K562 (cell line): ENCODE measurements around the gene ZSWIM2. TPM values are rescaled to one million over a fixed set of nuclear protein-coding genes. Genes with fewer than 3 reads are reported as not detected.

Experiments used
- ATAC-seq: fragments of 200-7000 bp; cut with Tn5 transposase; 3 replicates; pipeline ENCODE4 v1.9.1; 2020; ENCODE audit warnings: moderate library complexity
- BruUV-seq: library from RNA; stranded (reverse); fragments of 400-500 nt; replicated peaks from 2 replicates; lab custom pipeline; 2021; lab: Mats Ljungman, UMichigan
- CTCF ChIA-PET: fragments of 300-600 bp; formaldehyde crosslinking; extraction: SDS; loops from one replicate; lab custom pipeline; 2021; ENCODE audit warnings: low intra/inter-chr PET ratio; lab: Yijun Ruan, JAX
- POLR2A ChIA-PET: fragments of 300-600, 350-650 bp; sonication (Branson Sonifier 250); formaldehyde crosslinking; extraction: SDS; loops from one replicate; lab custom pipeline; 2021; ENCODE audit warnings: antibody characterized with exemption, inconsistent platforms; lab: Yijun Ruan, JAX
- DNase-seq, 4 experiments: peaks; one replicate each; pipeline versions ENCODE4 v3.0.0 to v3.0.0-alpha.2; 2011 to 2018; ENCODE audit warnings: low spot score in 3 of 4, mixed read lengths in 3 of 4; ENCODE audit errors: extremely low read depth in 1 of 4
- FAIRE-seq: peaks from 2 replicates; lab custom pipeline; 2011; peaks lifted over from hg19 to GRCh38; lab: Jason Lieb, UNC
- H2AFZ ChIP-seq: 2 replicates; pipeline ENCODE4 v1.6.0; 2011; ENCODE audit warnings: low read depth, low read length, control low read depth, inconsistent platforms
- H3K27ac ChIP-seq: fragments of 200-600 bp; 3 replicates; pipeline ENCODE4 v1.8.0; 2011; ENCODE audit warnings: low read depth, mild to moderate bottlenecking, control low read depth, inconsistent platforms, low read length, moderate library complexity, mixed read lengths; ENCODE audit errors: extremely low read depth
- H3K27me3 ChIP-seq, 2 experiments: fragments of 300-600 bp in 1 of 2; 2 replicates in 1 of 2; 3 replicates in 1 of 2; pipeline versions ENCODE4 v1.6.0 to v1.8.0; 2011; ENCODE audit warnings: inconsistent platforms in 2 of 2, low read length in 2 of 2, mild to moderate bottlenecking in 1 of 2, mixed read lengths in 1 of 2, moderate library complexity in 1 of 2; ENCODE audit not compliant: control insufficient read depth in 2 of 2, insufficient read depth in 2 of 2
- H3K36me3 ChIP-seq: fragments of 300-600 bp; 3 replicates; pipeline ENCODE4 v1.8.0; 2011; ENCODE audit warnings: mild to moderate bottlenecking, low read length, inconsistent platforms; ENCODE audit not compliant: control insufficient read depth, insufficient read depth
- H3K4me1 ChIP-seq, 2 experiments: fragments of 200-600 bp in 1 of 2; replicated peaks in 1 of 2; 2 replicates in 1 of 2; 3 replicates in 1 of 2; pipeline versions ENCODE4 v1.5.1 to v1.8.0; 2011; ENCODE audit warnings: inconsistent platforms in 2 of 2, low read length in 2 of 2, mild to moderate bottlenecking in 1 of 2, mixed read lengths in 1 of 2, moderate library complexity in 1 of 2; ENCODE audit not compliant: control insufficient read depth in 2 of 2, insufficient read depth in 2 of 2
- H3K4me2 ChIP-seq: 2 replicates; pipeline ENCODE4 v1.6.1; 2011; ENCODE audit warnings: low read length, control low read depth, inconsistent platforms, mixed read lengths; ENCODE audit not compliant: insufficient read depth
- H3K4me3 ChIP-seq: fragments of 200-600 bp; sonication (generic), shearing (Covaris generic); 2 replicates; pipeline ENCODE4 v1.5.1; 2016; ENCODE audit warnings: control low read depth, inconsistent platforms
- H3K79me2 ChIP-seq: fragments of 200-600 bp; 3 replicates; pipeline ENCODE4 v1.8.0; 2011; ENCODE audit warnings: low read length, inconsistent platforms; ENCODE audit not compliant: control insufficient read depth, insufficient read depth
- H3K9ac ChIP-seq, 2 experiments: 2 replicates each; pipeline versions ENCODE4 v1.6.0 to v1.6.1; 2011; ENCODE audit warnings: low read depth in 2 of 2, low read length in 2 of 2, control low read depth in 1 of 2, inconsistent platforms in 1 of 2, mild to moderate bottlenecking in 1 of 2, mixed read lengths in 1 of 2; ENCODE audit not compliant: insufficient read depth in 1 of 2
- H3K9me1 ChIP-seq: one replicate; pipeline ENCODE4 v1.6.0; 2011; ENCODE audit warnings: inconsistent platforms, mild to moderate bottlenecking, low read length, moderate library complexity; ENCODE audit not compliant: control insufficient read depth, insufficient read depth
- H3K9me3 ChIP-seq: replicated peaks from 2 replicates; pipeline ENCODE4 v1.5.1; 2011; ENCODE audit warnings: low read depth, low read length, inconsistent platforms; ENCODE audit not compliant: control insufficient read depth, insufficient read depth
- H4K20me1 ChIP-seq: replicated peaks from 2 replicates; pipeline ENCODE4 v1.6.1; 2011; ENCODE audit warnings: low read length, inconsistent platforms, mixed read lengths; ENCODE audit not compliant: control insufficient read depth, insufficient read depth
- DACH1 ChIP-seq: fragments of 450-650 bp; IDR thresholded peaks from 2 replicates; pipeline ENCODE4 v1.6.1; 2018; ENCODE audit not compliant: partially characterized antibody
- FOXO4 ChIP-seq: fragments of 450-650 bp; formaldehyde crosslinking; IDR thresholded peaks from 2 replicates; pipeline ENCODE4 v1.4.0; 2020; ENCODE audit warnings: mild to moderate bottlenecking, moderate library complexity
- ID3 ChIP-seq, 2 experiments: fragments of 250-450 bp in 1 of 2; fragments of 450-650 bp in 1 of 2; sonication (Bioruptor Pico) in 1 of 2; IDR thresholded peaks; 2 replicates each; pipeline versions ENCODE4 v1.6.1 to v1.8.0; 2016 to 2021; ENCODE audit warnings: mild to moderate bottlenecking in 2 of 2, moderate library complexity in 2 of 2, missing compliant biosample characterization in 1 of 2, missing genetic modification characterization in 1 of 2
- IRF1 ChIP-seq: sonication (generic); formaldehyde crosslinking; IDR thresholded peaks from 2 replicates; pipeline ENCODE4 v1.8.0; 2022; ENCODE audit warnings: missing genetic modification reagents, mild to moderate bottlenecking, borderline replicate concordance
- MTA1 ChIP-seq: fragments of 450-650 bp; IDR thresholded peaks from 2 replicates; pipeline ENCODE4 v1.6.1; 2017; ENCODE audit warnings: borderline replicate concordance
- NFIX ChIP-seq: fragments of 250-450 bp; sonication (Bioruptor Pico); IDR thresholded peaks from 2 replicates; pipeline ENCODE4 v1.4.0; 2020; ENCODE audit warnings: low read depth, mild to moderate bottlenecking, moderate library complexity
- POLR2AphosphoS2 ChIP-seq: IDR thresholded peaks from 2 replicates; pipeline ENCODE4 v1.6.1; 2012; ENCODE audit warnings: low read length, improper control_type of control experiment
- POU5F1 ChIP-seq: fragments of 150-350 bp; IDR thresholded peaks from 2 replicates; pipeline ENCODE4 v1.6.1; 2014; ENCODE audit warnings: borderline replicate concordance, low read length, low read depth, mild to moderate bottlenecking; ENCODE audit not compliant: partially characterized antibody
- RBBP5 ChIP-seq: fragments of 200-600 bp; sonication (generic); IDR thresholded peaks from 2 replicates; pipeline ENCODE4 v1.6.1; 2012; ENCODE audit warnings: borderline replicate concordance, mild to moderate bottlenecking, low read length, control low read depth, inconsistent platforms; ENCODE audit not compliant: insufficient read depth, poor library complexity, severe bottlenecking
- SIRT6 ChIP-seq: IDR thresholded peaks from one replicate; pipeline ENCODE4 v1.6.1; 2012; ENCODE audit warnings: low read depth, mild to moderate bottlenecking, control low read depth, inconsistent platforms, low read length, moderate library complexity
- SMARCB1 ChIP-seq: IDR thresholded peaks from 2 replicates; pipeline ENCODE4 v1.6.1; 2011; ENCODE audit warnings: improper control_type of control experiment, low read depth; ENCODE audit not compliant: insufficient read length
- ZFP30 ChIP-seq: fragments of 250-450 bp; sonication (Bioruptor Pico); IDR thresholded peaks from 2 replicates; pipeline ENCODE4 v1.8.0; 2022; ENCODE audit warnings: moderate library complexity, mild to moderate bottlenecking, inconsistent platforms, borderline replicate concordance
- ZNF584 ChIP-seq: fragments of 200-800 bp; sonication (Bioruptor generic); IDR thresholded peaks from 2 replicates; pipeline ENCODE4 v1.6.1; 2016; ENCODE audit warnings: low read depth, mild to moderate bottlenecking, missing genetic modification characterization, missing compliant biosample characterization
- WGBS: fragments of 100-300 bp; shearing (Covaris generic); methylation state at CpG from one replicate; pipeline ENCODE4 v1.1.6; 2016; ENCODE audit warnings: low coverage, mixed read lengths; ENCODE audit not compliant: insufficient coverage; ENCODE audit errors: missing lambda C conversion rate; 5-methylcytosine and 5-hydroxymethylcytosine counted together
- in situ Hi-C: fragments of 300-500 bp; cut with MboI; formaldehyde crosslinking; loops from 4 replicates; pipeline ENCODE4 v1.15.0; 2018; ENCODE audit warnings: inconsistent platforms, mixed read lengths
- intact Hi-C: fragments of 100-400 bp; cut with micrococcal nuclease; formaldehyde crosslinking; loops from 2 replicates; pipeline ENCODE4 v1.14.2; 2022
- polyA plus RNA-seq, 8 experiments: library from polyadenylated mRNA; depleted of rRNA in 4 of 8; stranded (reverse) in 5 of 8; unstranded in 3 of 8; fragments of >200 nt; fragmentation: Nextera tagmentation in 2 of 8; fragmentation: Illumina TruSeq in 1 of 8; extraction: Ambion mirVana in 2 of 8; extraction: Trizol in 1 of 8; gene quantifications; 2 replicates each; pipeline versions ENCODE4 v1.2.1 to v1.2.3, GENCODE V29; 2011 to 2014; ENCODE audit warnings: inconsistent platforms in 1 of 8, missing spikeins in 1 of 8
- total RNA-seq, 7 experiments: library from RNA; depleted of rRNA in 6 of 7; stranded (reverse); fragments of >200 nt in 6 of 7; fragmentation: Illumina TruSeq in 2 of 7; extraction: Trizol in 2 of 7; gene quantifications; 2 replicates each; pipeline versions ENCODE4 v1.2.1 to v1.2.3, GENCODE V29; 2011 to 2021; ENCODE audit warnings: low replicate concordance in 1 of 7
- TF ChIP-seq, protein P1 (sequence below): fragments of 450-650 bp; IDR thresholded peaks from 2 replicates; pipeline ENCODE4 v1.6.1; 2016; ENCODE audit warnings: borderline replicate concordance

ZSWIM2 gene
- total and polyA plus RNA-seq, 9 of the 15 experiments (the other 6 are each of a cell fraction or from before 2014, with no cell fraction given), result not detected

- intact Hi-C loops (no loop called here), in situ Hi-C loops (no loop called here)
- no peaks in the 10 kb centered on the region for H3K9me1 ChIP-seq
- no peak overlapping the region for H3K27ac ChIP-seq
- no peaks in the 10 kb centered on the region for H3K4me1 ChIP-seq
- no peak overlapping the region for H3K9ac ChIP-seq
- BruUV-seq, result no TSS peak
- no peak overlapping the region for H3K4me3 ChIP-seq
- no peaks in the 10 kb centered on the region for H4K20me1 ChIP-seq
- no peak for FAIRE-seq
- no peaks in the 10 kb centered on the region for H3K9me3 ChIP-seq
- no peaks in the 10 kb centered on the region for H3K79me2 ChIP-seq
- ATAC-seq, result no peak
- H2AFZ ChIP-seq, result no peak overlapping the region
- POLR2A ChIA-PET, result no interaction called here
- DNase-seq, result no peak
- CTCF ChIA-PET, result no interaction called here
- 4% methylated on average over 3 of the region's 3 CpGs for WGBS
- H3K27me3 ChIP-seq, result no peaks in the 10 kb centered on the region
- no peaks in the 10 kb centered on the region for H3K36me3 ChIP-seq
- no peak overlapping the region for H3K4me2 ChIP-seq
- no peak for TF ChIP-seq MTA1
- TF ChIP-seq FOXO4 (CRISPR knock-in tag), result no peak
- TF ChIP-seq DACH1, result no peak
- TF ChIP-seq IRF1 (CRISPR knock-in tag), result no peak
- TF ChIP-seq, protein P1, sequence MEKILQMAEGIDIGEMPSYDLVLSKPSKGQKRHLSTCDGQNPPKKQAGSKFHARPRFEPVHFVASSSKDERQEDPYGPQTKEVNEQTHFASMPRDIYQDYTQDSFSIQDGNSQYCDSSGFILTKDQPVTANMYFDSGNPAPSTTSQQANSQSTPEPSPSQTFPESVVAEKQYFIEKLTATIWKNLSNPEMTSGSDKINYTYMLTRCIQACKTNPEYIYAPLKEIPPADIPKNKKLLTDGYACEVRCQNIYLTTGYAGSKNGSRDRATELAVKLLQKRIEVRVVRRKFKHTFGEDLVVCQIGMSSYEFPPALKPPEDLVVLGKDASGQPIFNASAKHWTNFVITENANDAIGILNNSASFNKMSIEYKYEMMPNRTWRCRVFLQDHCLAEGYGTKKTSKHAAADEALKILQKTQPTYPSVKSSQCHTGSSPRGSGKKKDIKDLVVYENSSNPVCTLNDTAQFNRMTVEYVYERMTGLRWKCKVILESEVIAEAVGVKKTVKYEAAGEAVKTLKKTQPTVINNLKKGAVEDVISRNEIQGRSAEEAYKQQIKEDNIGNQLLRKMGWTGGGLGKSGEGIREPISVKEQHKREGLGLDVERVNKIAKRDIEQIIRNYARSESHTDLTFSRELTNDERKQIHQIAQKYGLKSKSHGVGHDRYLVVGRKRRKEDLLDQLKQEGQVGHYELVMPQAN, result no peak
- no peak for TF ChIP-seq SMARCB1
- no peak for TF ChIP-seq NFIX
- no peak for TF ChIP-seq ID3 (CRISPR knock-in tag; IDR thresholded peaks at IDR 0.05)
- TF ChIP-seq ID3 (tag; IDR thresholded peaks at IDR 0.05), result no peak
- TF ChIP-seq SIRT6, result no peak
- TF ChIP-seq ZFP30 (CRISPR knock-in tag), result no peak
- no peak for TF ChIP-seq POU5F1
- TF ChIP-seq POLR2AphosphoS2, result no peak
- no peak for TF ChIP-seq ZNF584 (CRISPR knock-in tag)
- TF ChIP-seq RBBP5, result no peak
Measured at GRCh38 chr2:186841940-186842339, 7.0 kb downstream of the ZSWIM2 start.
